Progenitor cell of endocrine pancreas (in vitro differentiated cells): Measurements from ENCODE around the gene CD69. TPM values are rescaled to one million over a fixed set of nuclear protein-coding genes. Genes with fewer than 3 reads are reported as not detected.

Source experiments
- DNase-seq: peaks from one replicate; pipeline ENCODE4 v3.0.0; 2021; ENCODE audit warnings: low spot score; ENCODE audit not compliant: unreplicated experiment
- H3K27ac Mint-ChIP-seq: 2 replicates; pipeline ENCODE4 v1.8.0; 2021; ENCODE audit warnings: mild to moderate bottlenecking, moderate library complexity, mixed read lengths
- H3K27me3 Mint-ChIP-seq: 2 replicates; pipeline ENCODE4 v1.8.0; 2021; ENCODE audit warnings: mixed read lengths
- H3K36me3 Mint-ChIP-seq: 2 replicates; pipeline ENCODE4 v1.8.0; 2022; ENCODE audit warnings: mixed read lengths; ENCODE audit not compliant: insufficient read depth
- H3K4me1 Mint-ChIP-seq: 2 replicates; pipeline ENCODE4 v1.8.0; 2021; ENCODE audit warnings: low read depth, mixed read lengths
- H3K4me3 Mint-ChIP-seq: 2 replicates; pipeline ENCODE4 v1.8.0; 2021; ENCODE audit warnings: low read depth, mild to moderate bottlenecking, moderate library complexity, mixed read lengths
- H3K9me3 Mint-ChIP-seq: 2 replicates; pipeline ENCODE4 v1.8.0; 2021; ENCODE audit warnings: low read depth, mixed read lengths
- total RNA-seq: library from RNA; stranded (reverse); gene quantifications from 2 replicates; pipeline ENCODE4 v1.2.1, GENCODE V29; 2021
- TF ChIP-seq, protein P1 (sequence below): fragments of 200-600 bp; sonication (generic); IDR thresholded peaks from one replicate; pipeline ENCODE4 v1.5.0; 2021; ENCODE audit warnings: antibody characterized with exemption, mild to moderate bottlenecking; ENCODE audit not compliant: unreplicated experiment

Gene CD69
- total RNA-seq, 1 donor from 2014 or later, result not detected

DNA sequence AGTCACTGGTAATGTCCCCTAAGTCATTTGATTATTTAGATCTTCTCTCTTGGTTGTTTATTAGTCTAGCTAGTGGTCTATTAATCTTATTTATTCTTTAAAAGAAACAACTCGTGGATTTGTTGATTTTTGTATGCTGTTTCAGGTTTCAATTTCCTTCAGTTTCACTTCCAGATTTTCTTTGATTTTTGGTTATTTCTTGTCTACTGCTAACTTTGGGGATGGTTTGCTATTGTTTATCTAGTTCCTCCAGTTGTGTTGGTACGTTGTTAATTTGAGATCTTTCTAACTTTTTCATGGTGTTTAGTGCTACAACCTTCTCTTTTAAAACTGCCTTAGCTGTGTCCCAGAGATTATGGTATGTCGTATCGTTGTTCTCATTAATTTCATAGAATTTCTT, 18.5 kb upstream of the CD69 start:
- Mint-ChIP-seq H3K4me3 (no peak overlapping the region), H3K36me3 (no peaks in the 10 kb centered on the region), H3K9me3 (peaks cover 14% of the 10 kb centered on the region), H3K4me1 (peaks cover 1% of the 10 kb centered on the region), H3K27me3 (no peaks in the 10 kb centered on the region), H3K27ac (no peak overlapping the region)
- TF ChIP-seq, protein P1, sequence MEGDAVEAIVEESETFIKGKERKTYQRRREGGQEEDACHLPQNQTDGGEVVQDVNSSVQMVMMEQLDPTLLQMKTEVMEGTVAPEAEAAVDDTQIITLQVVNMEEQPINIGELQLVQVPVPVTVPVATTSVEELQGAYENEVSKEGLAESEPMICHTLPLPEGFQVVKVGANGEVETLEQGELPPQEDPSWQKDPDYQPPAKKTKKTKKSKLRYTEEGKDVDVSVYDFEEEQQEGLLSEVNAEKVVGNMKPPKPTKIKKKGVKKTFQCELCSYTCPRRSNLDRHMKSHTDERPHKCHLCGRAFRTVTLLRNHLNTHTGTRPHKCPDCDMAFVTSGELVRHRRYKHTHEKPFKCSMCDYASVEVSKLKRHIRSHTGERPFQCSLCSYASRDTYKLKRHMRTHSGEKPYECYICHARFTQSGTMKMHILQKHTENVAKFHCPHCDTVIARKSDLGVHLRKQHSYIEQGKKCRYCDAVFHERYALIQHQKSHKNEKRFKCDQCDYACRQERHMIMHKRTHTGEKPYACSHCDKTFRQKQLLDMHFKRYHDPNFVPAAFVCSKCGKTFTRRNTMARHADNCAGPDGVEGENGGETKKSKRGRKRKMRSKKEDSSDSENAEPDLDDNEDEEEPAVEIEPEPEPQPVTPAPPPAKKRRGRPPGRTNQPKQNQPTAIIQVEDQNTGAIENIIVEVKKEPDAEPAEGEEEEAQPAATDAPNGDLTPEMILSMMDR, result no peak
- no peak for DNase-seq

DNA sequence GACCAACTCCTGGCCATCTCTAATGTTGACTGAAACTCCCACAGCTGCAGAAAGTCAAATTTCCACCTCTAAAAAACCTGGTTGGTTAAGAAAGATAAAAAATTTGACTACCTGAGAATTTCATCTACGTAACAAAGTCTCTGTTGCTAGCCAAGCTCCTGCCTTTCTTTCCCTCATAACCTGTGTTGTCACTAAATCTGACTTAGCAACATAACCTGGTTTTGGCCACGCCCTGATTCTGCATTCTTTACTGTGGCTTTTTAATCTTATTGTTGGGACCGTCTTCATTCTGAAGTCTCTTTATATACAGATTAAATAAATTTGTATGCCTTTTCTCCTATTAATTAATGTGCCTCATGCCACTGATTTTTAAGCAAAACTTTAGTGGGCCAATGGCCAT, 16.1 kb upstream of the CD69 start:
- Mint-ChIP-seq H3K9me3 (peaks cover 14% of the 10 kb centered on the region), H3K36me3 (no peaks in the 10 kb centered on the region), H3K4me1 (peaks cover 3% of the 10 kb centered on the region), H3K4me3 (no peak overlapping the region), H3K27ac (no peak overlapping the region), H3K27me3 (no peaks in the 10 kb centered on the region)
- DNase-seq, result no peak
- TF ChIP-seq, protein P1, result no peak

DNA sequence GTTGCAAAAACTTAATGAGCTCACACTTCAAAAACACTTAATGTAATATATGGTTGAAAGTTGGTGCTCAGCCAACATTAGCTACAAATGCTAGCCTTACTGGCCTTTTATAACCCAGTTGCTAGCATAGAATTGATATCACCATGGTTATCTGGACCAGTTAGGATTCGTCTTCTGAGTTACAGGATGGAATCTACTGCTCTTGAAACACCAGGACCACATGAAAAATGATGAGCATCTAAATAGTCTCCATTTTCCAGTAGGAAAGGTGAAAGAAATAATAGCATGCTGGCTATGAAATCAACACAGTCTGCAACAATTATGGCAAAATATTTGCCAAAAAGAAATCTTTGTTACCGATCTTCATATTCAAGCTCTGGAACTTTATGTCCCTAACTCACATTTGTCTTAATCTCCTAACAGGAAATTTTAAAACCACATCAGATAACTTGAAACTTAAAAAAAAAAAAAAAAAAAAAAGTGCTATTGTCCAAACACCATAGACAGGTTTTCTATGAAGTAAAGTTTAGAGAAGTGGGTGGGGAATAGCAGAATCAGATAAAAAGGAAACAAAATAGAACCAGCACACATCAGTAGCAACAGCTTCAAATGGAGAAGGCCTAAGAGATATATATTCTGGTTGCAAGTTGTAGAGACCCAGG, 12.6 kb upstream of the CD69 start:
- no peaks in the 10 kb centered on the region for H3K36me3 Mint-ChIP-seq
- no peak overlapping the region for H3K4me3 Mint-ChIP-seq
- no peak overlapping the region for H3K27ac Mint-ChIP-seq
- H3K4me1 Mint-ChIP-seq, result peaks cover 3% of the 10 kb centered on the region
- no peak for DNase-seq
- TF ChIP-seq, protein P1, result no peak
- peaks cover 7% of the 10 kb centered on the region for H3K9me3 Mint-ChIP-seq
- no peaks in the 10 kb centered on the region for H3K27me3 Mint-ChIP-seq

DNA sequence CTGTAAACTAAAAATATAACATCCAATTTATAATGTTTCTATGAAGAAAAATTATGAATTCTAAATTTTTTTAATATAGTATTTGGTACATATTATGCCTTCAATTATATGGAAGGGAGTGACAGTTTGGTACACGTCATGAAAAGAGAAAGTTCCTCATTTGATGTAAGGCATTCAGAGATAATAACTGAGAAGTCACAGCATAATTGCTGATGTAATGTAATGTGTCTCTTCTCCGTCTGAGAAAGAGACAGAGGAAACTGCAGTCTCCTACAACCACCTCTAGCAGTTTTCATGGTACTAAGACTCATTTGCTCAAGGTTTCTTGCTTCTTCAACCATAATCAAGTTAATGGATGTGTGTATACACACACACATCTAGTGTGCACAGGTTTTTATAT, 2.3 kb upstream of the CD69 start:
- Mint-ChIP-seq H3K27ac (no peak overlapping the region), H3K27me3 (no peaks in the 10 kb centered on the region), H3K9me3 (peaks cover 6% of the 10 kb centered on the region), H3K4me1 (peaks cover 18% of the 10 kb centered on the region), H3K4me3 (no peak overlapping the region), H3K36me3 (no peaks in the 10 kb centered on the region)
- no peak for DNase-seq
- TF ChIP-seq, protein P1, result no peak

DNA sequence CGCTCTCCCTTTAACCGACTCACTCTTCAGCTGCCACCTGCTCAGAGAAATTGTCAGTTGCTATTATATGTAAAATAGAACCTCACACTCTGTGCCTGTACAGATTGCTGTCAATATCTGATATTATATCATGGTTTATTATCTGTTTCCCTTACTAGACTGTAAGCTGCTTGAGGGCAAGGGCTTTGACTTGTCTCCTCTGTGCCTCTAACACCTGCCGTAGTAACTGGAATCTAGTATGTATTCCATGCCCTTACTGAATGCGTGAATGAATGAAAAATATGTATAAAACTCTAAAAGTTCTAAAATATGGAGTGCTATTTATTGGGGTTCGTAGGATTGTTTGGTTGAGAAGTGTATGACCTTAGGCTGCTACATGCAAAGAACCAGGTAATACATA, 1.7 kb upstream of the CD69 start:
- DNase-seq, result no peak
- Mint-ChIP-seq H3K27ac (no peak overlapping the region), H3K27me3 (no peaks in the 10 kb centered on the region), H3K4me1 (peaks cover 17% of the 10 kb centered on the region), H3K36me3 (no peaks in the 10 kb centered on the region), H3K9me3 (peaks cover 6% of the 10 kb centered on the region), H3K4me3 (no peak overlapping the region)
- TF ChIP-seq, protein P1, result no peak
